HG03442 (cell line): ENCODE data around the gene ENPP1.
"Not testable (repeated sequence)": the region's sequence is repeated elsewhere in the genome, so short reads cannot be mapped to it uniquely, and the experiment has no call there.

Experiments
- ATAC-seq: cut with Tn5 transposase; IDR thresholded peaks from one replicate; pipeline ENCODE4 v1.9.1; 2021; ENCODE audit warnings: mild to moderate bottlenecking, moderate library complexity; ENCODE audit not compliant: unreplicated experiment

The ENPP1 gene

GRCh38 chr6:131868836-131869235 is 61.0 kb downstream of the ENPP1 start:
- no peak for ATAC-seq

GRCh38 chr6:131875647-131876046 is 67.8 kb downstream of the ENPP1 start:
- no peak for ATAC-seq

GRCh38 chr6:131876545-131876944 is 68.7 kb downstream of the ENPP1 start:
- no peak for ATAC-seq

GRCh38 chr6:131877999-131878789 is 70.4 kb downstream of the ENPP1 start:
- ATAC-seq, result no peak

GRCh38 chr6:131883016-131883415 is 75.2 kb downstream of the ENPP1 start:
- no peak for ATAC-seq

GRCh38 chr6:131885237-131885636 is 77.4 kb downstream of the ENPP1 start:
- ATAC-seq, result no peak

GRCh38 chr6:131886517-131886916 is 78.7 kb downstream of the ENPP1 start:
- ATAC-seq, result no peak

- no peak for ATAC-seq
Observed at GRCh38 chr6:131890091-131890490, 82.3 kb downstream of the ENPP1 start.

- no peak for ATAC-seq
Observed at GRCh38 chr6:131893198-131893597, 85.4 kb downstream of the ENPP1 start.

- no peak for ATAC-seq
Observed at GRCh38 chr6:131894493-131895424, 86.9 kb downstream of the ENPP1 start.

- ATAC-seq, result no peak
Observed at GRCh38 chr6:131897050-131897435, 89.2 kb downstream of the ENPP1 start.

- ATAC-seq, result no peak
Observed at GRCh38 chr6:131897621-131898020, 89.8 kb downstream of the ENPP1 start.

- ATAC-seq, result no peak
Observed at GRCh38 chr6:131898718-131899117, 90.9 kb downstream of the ENPP1 start.

- no peak for ATAC-seq
Observed at GRCh38 chr6:131900231-131900630, 92.4 kb downstream of the ENPP1 start.

GRCh38 chr6:131901326-131901873 is 93.6 kb downstream of the ENPP1 start:
- not testable (repeated sequence) for ATAC-seq

- not testable (repeated sequence) for ATAC-seq
Observed at GRCh38 chr6:131903734-131904133, 95.9 kb downstream of the ENPP1 start.

GRCh38 chr6:131908787-131909186 is 101.0 kb downstream of the ENPP1 start:
- not testable (repeated sequence) for ATAC-seq

GRCh38 chr6:131909408-131910218 is 101.8 kb downstream of the ENPP1 start:
- peak; percentile 98 for ATAC-seq

GRCh38 chr6:131910219-131910589 is 102.4 kb downstream of the ENPP1 start:
- ATAC-seq, result no peak

GRCh38 chr6:131910956-131911355 is 103.1 kb downstream of the ENPP1 start:
- no peak for ATAC-seq

- ATAC-seq, result no peak
Observed at GRCh38 chr6:131911951-131912350, 104.1 kb downstream of the ENPP1 start.
